Heart right ventricle (tissue), 16 donors: Measurements from ENCODE around the gene HS1BP3. TPM values are rescaled to one million over a fixed set of nuclear protein-coding genes. Genes with fewer than 3 reads are reported as not detected.
A peak's percentile ranks its signal among the peaks of the same experiment; 100 is the strongest.

Source experiments
- ATAC-seq, 8 donors: fragments of 200-7000 bp; cut with Tn5 transposase; one replicate each; pipeline ENCODE4 v1.9.1; 2020; ENCODE audit warnings: mild to moderate bottlenecking in 8 of 8, moderate library complexity in 8 of 8, moderate number of reproducible peaks in 1 of 8
- DNase-seq, 2 donors: peaks; one replicate each; pipeline ENCODE4 v3.0.0-alpha.2; 2020
- H3K27ac ChIP-seq, 10 donors: fragments of 200-600 bp; sonication (generic) in 2 of 10; one replicate each; pipeline versions ENCODE4 v1.5.0 to v1.8.0; 2020 to 2022; ENCODE audit warnings: mild to moderate bottlenecking in 3 of 10
- H3K27me3 ChIP-seq, 7 donors: fragments of 200-600 bp; one replicate each; pipeline ENCODE4 v1.8.0; 2021 to 2022; ENCODE audit warnings: mild to moderate bottlenecking in 2 of 7
- H3K36me3 ChIP-seq, 9 donors: fragments of 200-600 bp; sonication (generic) in 1 of 9; one replicate each; pipeline versions ENCODE4 v1.5.0 to v1.8.0; 2020 to 2022; ENCODE audit warnings: mild to moderate bottlenecking in 2 of 9
- H3K4me1 ChIP-seq, 9 donors: fragments of 200-600 bp; sonication (generic) in 1 of 9; one replicate each; pipeline versions ENCODE4 v1.5.0 to v1.8.0; 2020 to 2022; ENCODE audit warnings: mild to moderate bottlenecking in 4 of 9
- H3K4me3 ChIP-seq, 10 donors: fragments of 200-600 bp; sonication (generic) in 2 of 10; one replicate each; pipeline versions ENCODE4 v1.5.0 to v1.8.0; 2020 to 2022; ENCODE audit warnings: mild to moderate bottlenecking in 7 of 10, moderate library complexity in 2 of 10
- H3K9me3 ChIP-seq, 11 donors: fragments of 200-600 bp in 10 of 11; sonication (generic) in 2 of 11; one replicate each; pipeline versions ENCODE4 v1.5.0 to v1.8.0; 2013 to 2022; ENCODE audit warnings: mild to moderate bottlenecking in 2 of 11, control low read depth in 1 of 11, moderate library complexity in 1 of 11
- WGBS, 2 donors: extraction: QIAGEN DNeasy Blood & Tissue Kit; methylation state at CpG; one replicate each; pipeline ENCODE4 v1.1.7; 2013; ENCODE audit warnings: inconsistent platforms in 1 of 2; 5-methylcytosine and 5-hydroxymethylcytosine counted together
- intact Hi-C, 10 donors: fragments of 100-400 bp; cut with DNase I; formaldehyde crosslinking; loops; one replicate each; pipeline versions ENCODE4 v1.11.1 to v1.14.2; 2022
- polyA plus RNA-seq, 2 donors: library from polyadenylated mRNA; stranded (reverse); fragments of 200-250 nt; gene quantifications; one replicate each; pipeline ENCODE4 v1.2.3, GENCODE V29; 2013
- total RNA-seq, 10 donors: library from RNA; stranded (reverse); fragmentation: NEBNext Ultra II Directional in 3 of 10; extraction: Animal tissue kit (Norgen Biotek cat#: 25700) in 3 of 10; gene quantifications; one replicate each; pipeline versions ENCODE4 v1.2.1 to v1.2.4, GENCODE V29; 2021 to 2023
- TF ChIP-seq, protein P1 (sequence below), 9 donors: fragments of 200-600 bp; sonication (generic) in 2 of 9; IDR thresholded peaks; one replicate each; pipeline versions ENCODE4 v1.5.0 to v1.8.0; 2021 to 2022; ENCODE audit warnings: antibody characterized with exemption in 9 of 9, mild to moderate bottlenecking in 5 of 9, moderate library complexity in 1 of 9
- donor health status: Arrhythmogenic right ventricular cardiomyopathy.
- donor health status: ischemic (EF 13 %, LVEDD 7.1; RV severe dilation, severe dysfunction).
- donor health status: healthy with polysubstance abuse.
- donor health status: DM: no; HTN: yes; CAD: no.
- donor health status: DM: no; HTN: no; CAD: no.
- donor health status: ischemic (EF 25% LVEDD 6.9; RV normal size, moderate dysfunction).
- donor health status: ischemic (EF 25% LVEDD 5.7; RV mildly dilated, moderate dysfunction).
- donor health status: healthy.
- donor health status: DM: yes; HTN: yes; CAD: no.
- donor health status: Ischemic cardiomyopathy.
- donor health status: ischemic (EF 35%, LVEDD 5.7; RV mildly dilated, moderate dysfunction).
- donor health status: nonischemic (EF 11% LVEDD 7.7; RV severe dilation, severe dysfunction).
- donor health status: DM: yes; HTN: yes; CAD: no.
- donor health status: PGD.
- donor health status: ischemic (EF 29% LVEDD 5.4; RV normal size, mild dysfunction).
- donor health status: nonischemic (EF 23%, LVEDD 6.1; RV moderate dilation, normal function).

HS1BP3 gene
- total and polyA plus RNA-seq, 12 donors = 11.3 to 26.3 (median 16.5) TPM

DNA sequence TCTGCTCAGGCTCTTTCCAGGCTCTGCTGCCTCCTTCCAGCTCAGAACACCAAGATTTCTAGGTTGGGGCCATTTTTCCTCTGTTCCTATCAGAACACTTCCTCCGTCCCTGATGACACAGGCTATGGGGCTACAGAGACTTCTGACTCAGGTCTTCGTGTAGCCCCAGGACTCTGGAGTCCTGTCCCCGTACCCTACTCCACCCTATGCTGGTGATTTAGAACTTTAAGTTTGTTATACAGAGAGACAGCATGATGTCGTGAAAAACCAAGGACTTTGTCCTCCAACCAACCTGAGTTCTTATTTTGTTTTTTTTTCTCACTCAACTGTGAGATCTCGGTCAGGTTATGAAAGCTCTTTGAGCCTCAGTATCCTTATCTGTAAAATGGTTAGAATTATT lies 78.7 kb downstream of the HS1BP3 start:
- ATAC-seq (no peak), DNase-seq (no peak)
- Histone ChIP-seq H3K9me3 (no peaks in the 10 kb centered on the region), H3K36me3 (no peaks in the 10 kb centered on the region), H3K27me3 (no peaks in the 10 kb centered on the region), H3K27ac (peak overlapping the region in 9 of 10 donors; percentile 54 to 95 (median 85)), H3K4me1 (peaks cover 40 to 100% (median 96%) of the 10 kb centered on the region in 9 donors), H3K4me3 (no peak overlapping the region)
- WGBS, 2 donors = 93 to 95% methylated on average over 5 of the region's 5 CpGs
- intact Hi-C loops = loop anchor here in 2 of 10 donors (2.0 to 5.0 kb wide), 2 partner anchors 40 to 123 kb away; no protein-coding TSS in a partner anchor
- TF ChIP-seq, protein P1, sequence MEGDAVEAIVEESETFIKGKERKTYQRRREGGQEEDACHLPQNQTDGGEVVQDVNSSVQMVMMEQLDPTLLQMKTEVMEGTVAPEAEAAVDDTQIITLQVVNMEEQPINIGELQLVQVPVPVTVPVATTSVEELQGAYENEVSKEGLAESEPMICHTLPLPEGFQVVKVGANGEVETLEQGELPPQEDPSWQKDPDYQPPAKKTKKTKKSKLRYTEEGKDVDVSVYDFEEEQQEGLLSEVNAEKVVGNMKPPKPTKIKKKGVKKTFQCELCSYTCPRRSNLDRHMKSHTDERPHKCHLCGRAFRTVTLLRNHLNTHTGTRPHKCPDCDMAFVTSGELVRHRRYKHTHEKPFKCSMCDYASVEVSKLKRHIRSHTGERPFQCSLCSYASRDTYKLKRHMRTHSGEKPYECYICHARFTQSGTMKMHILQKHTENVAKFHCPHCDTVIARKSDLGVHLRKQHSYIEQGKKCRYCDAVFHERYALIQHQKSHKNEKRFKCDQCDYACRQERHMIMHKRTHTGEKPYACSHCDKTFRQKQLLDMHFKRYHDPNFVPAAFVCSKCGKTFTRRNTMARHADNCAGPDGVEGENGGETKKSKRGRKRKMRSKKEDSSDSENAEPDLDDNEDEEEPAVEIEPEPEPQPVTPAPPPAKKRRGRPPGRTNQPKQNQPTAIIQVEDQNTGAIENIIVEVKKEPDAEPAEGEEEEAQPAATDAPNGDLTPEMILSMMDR (IDR thresholded peaks at IDR 0.05) = no peak

DNA sequence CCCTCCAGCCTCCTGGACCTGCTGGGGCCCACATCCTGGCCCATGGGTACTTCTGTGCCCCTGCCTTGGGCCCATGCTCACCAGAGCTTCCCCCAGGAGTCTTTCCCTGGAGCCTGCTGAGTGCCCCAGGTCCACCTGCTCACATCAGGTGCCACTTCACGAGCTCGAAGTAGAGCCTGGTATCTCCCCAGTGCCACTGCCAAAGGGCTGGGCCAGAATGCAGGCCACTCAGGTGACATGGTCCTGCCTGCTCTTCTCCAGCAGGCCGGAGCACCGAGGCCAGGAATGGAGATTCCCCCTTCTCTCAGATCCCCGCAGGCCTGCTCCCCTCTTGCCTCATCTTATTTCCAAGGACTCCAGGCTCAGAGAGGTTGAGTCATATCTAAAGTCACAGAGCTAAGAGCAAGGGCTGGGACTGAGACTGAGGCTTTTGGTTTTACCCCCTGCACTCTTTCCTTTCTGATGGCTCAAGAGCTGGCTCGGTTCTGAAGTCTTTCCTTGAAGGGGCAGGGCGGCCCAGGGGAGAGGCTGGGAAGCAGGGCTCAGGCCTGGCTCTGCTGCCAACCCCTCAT lies 79.2 kb downstream of the HS1BP3 start:
- peaks cover 39 to 98% (median 93%) of the 10 kb centered on the region in 9 donors for H3K4me1 ChIP-seq
- peak overlapping the region; percentile 54 to 95 (median 86) for H3K27ac ChIP-seq
- WGBS, 2 donors = 91 to 93% methylated on average over 7 of the region's 7 CpGs
- ATAC-seq (no peak), DNase-seq (no peak)
- TF ChIP-seq, protein P1 (IDR thresholded peaks at IDR 0.05) = no peak
- H3K36me3 ChIP-seq = no peaks in the 10 kb centered on the region
- intact Hi-C loops = loop anchor here in 2 of 10 donors (2.0 to 5.0 kb wide), 2 partner anchors 39 to 123 kb away; no protein-coding TSS in a partner anchor
- H3K27me3 ChIP-seq = no peaks in the 10 kb centered on the region
- no peaks in the 10 kb centered on the region for H3K9me3 ChIP-seq
- no peak overlapping the region for H3K4me3 ChIP-seq

DNA sequence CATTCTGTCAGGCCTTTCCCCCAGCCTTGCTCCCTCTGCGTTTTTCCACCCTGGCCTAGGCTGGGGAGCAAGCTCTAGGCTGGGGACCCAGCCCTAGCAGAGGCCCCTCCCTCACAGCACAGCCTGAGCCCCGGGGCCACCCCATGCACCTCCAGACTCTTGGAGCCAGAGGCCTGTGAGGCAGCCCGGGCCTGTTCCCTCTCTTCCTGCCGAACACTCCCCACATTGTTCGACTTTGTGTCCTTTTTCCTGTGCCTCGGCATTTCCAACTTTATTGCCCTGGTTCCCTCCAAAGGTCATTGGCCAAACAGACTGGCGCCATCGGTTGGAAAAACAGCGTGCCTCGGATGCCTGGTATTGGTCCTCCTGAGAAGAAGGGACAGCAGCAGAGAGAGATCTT lies 79.7 kb downstream of the HS1BP3 start:
- no peak for DNase-seq
- H3K4me3 ChIP-seq = no peak overlapping the region
- intact Hi-C loops = loop anchor here in 1 of 10 donors (5.0 kb wide), 1 partner anchor 39 kb away; no protein-coding TSS in a partner anchor
- no peaks in the 10 kb centered on the region for H3K36me3 ChIP-seq
- no peaks in the 10 kb centered on the region for H3K9me3 ChIP-seq
- peak overlapping the region; percentile 73 to 95 (median 86) for H3K27ac ChIP-seq
- 62 to 74% methylated on average over 10 of the region's 10 CpGs for WGBS, 2 donors
- no peaks in the 10 kb centered on the region for H3K27me3 ChIP-seq
- peaks cover 38 to 95% (median 88%) of the 10 kb centered on the region in 9 donors for H3K4me1 ChIP-seq
- peak in 7 of 8 donors; percentile 16 to 56 (median 41) for ATAC-seq
- TF ChIP-seq, protein P1 (IDR thresholded peaks at IDR 0.05) = no peak

DNA sequence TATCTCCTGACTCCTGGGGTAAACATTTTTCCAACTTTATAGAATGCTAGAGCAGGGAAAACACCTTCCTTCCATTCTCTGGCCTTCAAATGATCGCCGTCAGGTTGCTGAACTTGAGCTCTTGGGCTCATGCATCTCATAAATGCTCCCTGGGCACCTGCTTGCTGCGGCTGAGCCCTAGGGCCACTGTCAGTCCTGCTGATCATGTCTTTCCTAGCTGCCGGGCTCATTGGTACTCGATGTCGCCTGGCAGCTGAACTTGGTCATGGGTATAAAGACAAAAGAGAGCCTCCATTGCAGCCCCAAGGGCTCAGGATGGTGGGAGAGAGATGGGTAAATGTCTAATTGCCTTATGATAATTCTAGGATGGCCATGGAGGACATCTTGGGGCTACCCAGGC lies 80.6 kb downstream of the HS1BP3 start:
- 97 to 99% methylated on average over 6 of the region's 6 CpGs for WGBS, 2 donors
- no peak overlapping the region for H3K4me3 ChIP-seq
- DNase-seq = no peak
- H3K27me3 ChIP-seq = no peaks in the 10 kb centered on the region
- H3K4me1 ChIP-seq = peaks cover 37 to 95% (median 86%) of the 10 kb centered on the region in 9 donors
- H3K36me3 ChIP-seq = no peaks in the 10 kb centered on the region
- H3K27ac ChIP-seq = peak overlapping the region; percentile 73 to 95 (median 86)
- H3K9me3 ChIP-seq = no peaks in the 10 kb centered on the region
- no peak for ATAC-seq
- TF ChIP-seq, protein P1 (IDR thresholded peaks at IDR 0.05) = no peak
- intact Hi-C loops = loop anchor here in 1 of 10 donors (5.0 kb wide), 1 partner anchor 38 kb away; no protein-coding TSS in a partner anchor
